Activated CD4-positive, alpha-beta T cell treated with anti-CD3 and anti-CD28 coated beads, Interleukin-2, amount 50 U/mL, for 1 hour (primary cell): ENCODE results near the gene ZFP36L1.
A peak's percentile ranks its signal among the peaks of the same experiment; 100 is the strongest.

Experiments used
- DNase-seq: peaks from one replicate; pipeline ENCODE4 v3.0.0-alpha.2; 2020

The ZFP36L1 gene

GRCh38 chr14:68794851-68795596 lies 2.2 kb upstream of the ZFP36L1 start:
- DNase-seq: peak; percentile 46

DNA sequence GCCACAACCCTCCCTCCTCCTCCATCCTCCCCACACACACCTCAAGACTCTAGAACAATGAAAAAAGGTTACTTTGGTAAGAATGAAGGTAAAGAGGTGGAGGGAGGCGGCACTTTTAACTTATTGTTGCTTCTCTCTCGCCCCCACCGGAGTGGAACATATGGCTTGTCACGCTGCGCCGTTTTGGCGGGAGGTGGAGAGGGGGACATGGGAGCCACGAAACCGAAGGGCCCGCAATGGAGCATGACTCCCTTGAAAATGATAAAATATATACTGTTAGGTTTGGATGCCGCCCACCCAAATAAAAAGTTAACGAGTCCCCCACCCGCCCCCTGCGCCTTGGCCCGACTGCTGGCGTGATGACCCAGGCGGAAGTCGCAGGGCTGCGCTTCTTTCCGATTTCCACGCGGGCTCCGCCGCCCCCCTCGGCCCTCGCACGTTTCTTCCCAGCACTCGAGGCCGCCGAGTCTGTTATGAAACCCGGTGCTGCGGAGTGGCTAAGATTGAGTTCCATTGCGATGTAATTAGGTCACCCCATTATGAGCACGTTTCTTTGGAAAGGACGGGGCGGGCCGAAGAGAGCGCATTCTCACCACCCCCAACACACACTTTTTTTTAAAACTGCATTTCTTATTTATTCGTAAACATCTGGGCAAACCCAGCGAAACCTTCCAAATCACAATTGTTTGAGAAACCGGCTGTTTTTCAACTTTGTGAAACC lies 1.4 kb upstream of the ZFP36L1 start:
- DNase-seq: peak; percentile 82

GRCh38 chr14:68793734-68794129 lies 865 bp upstream of the ZFP36L1 start:
- no peak for DNase-seq

DNA sequence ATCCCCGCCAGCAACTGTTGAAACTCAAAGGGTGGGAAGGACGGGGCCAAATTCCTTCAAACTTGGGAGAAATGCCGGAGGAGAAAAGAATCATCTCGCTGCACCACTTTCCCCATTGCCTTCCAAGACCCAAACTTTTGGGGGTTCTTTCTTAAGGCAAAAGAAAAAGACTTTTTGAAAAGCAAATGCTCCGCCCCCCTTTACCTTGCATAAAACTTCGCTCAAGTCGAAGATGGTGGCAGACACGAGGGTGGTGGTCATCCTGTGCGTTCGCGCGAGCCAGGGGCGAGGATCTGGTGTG lies 239 bp downstream of the ZFP36L1 start:
- no peak for DNase-seq

DNA sequence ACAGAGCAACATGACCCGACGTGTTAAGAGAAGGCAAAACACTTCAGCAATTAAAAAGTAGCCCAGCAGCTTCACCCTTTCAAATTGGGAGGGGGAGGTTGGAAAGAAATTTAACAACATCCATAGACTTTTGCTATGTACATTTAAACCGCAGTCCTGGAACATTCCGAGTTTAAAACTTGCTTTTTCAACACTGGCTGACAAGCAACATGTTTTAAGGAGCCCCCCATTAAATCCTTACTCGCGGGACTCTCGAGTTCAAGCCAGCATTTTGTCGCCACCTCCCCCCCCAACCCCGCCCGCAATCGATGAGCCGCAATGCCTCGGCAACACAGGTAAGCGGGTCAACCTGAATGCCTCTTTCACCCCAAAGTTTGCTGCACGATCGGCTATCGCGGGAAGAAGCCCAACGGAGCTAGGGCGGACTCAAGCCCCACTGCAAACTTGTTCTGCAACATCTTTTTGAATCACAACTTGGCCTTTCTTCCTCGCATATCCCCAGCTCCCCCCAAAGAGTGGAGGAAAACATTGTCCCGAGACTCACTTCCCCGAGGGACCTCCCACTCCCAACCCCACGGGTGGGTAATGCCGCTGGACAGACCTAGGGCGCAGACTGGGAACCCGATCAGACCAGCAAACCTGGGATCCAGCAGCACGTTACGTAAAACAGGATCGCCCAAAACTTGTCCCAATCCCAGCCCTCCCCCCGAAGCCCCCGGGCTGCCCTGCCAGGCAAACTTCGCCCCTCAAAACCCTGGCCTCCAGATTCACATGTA lies 777 bp downstream of the ZFP36L1 start:
- DNase-seq: peak; percentile 37

- no peak for DNase-seq
Measured at GRCh38 chr14:68791078-68791901, 1.6 kb downstream of the ZFP36L1 start.

DNA sequence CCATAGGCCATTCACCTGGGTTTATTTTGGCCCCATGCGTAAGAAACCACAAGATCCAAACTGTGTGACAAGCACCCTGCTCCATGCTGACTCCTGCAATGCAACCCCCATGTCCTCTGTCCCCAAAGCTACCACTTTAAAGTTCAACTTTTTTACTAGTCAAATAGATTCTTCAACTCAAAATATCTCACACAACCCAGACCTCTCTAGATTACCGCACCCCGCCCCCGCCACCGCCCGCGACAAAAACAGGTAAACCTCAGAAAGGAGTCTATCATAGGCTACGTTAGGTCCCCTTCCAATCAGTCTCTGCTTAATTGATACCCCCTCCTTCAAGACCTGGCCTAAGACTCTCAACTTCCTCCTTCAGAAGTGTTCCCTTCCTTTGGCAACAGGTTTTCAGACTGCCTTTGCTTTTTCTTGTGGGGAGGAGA lies 2.2 kb downstream of the ZFP36L1 start:
- DNase-seq: peak; percentile 68

- DNase-seq: no peak
Measured at GRCh38 chr14:68789821-68790643, 2.8 kb downstream of the ZFP36L1 start.

DNA sequence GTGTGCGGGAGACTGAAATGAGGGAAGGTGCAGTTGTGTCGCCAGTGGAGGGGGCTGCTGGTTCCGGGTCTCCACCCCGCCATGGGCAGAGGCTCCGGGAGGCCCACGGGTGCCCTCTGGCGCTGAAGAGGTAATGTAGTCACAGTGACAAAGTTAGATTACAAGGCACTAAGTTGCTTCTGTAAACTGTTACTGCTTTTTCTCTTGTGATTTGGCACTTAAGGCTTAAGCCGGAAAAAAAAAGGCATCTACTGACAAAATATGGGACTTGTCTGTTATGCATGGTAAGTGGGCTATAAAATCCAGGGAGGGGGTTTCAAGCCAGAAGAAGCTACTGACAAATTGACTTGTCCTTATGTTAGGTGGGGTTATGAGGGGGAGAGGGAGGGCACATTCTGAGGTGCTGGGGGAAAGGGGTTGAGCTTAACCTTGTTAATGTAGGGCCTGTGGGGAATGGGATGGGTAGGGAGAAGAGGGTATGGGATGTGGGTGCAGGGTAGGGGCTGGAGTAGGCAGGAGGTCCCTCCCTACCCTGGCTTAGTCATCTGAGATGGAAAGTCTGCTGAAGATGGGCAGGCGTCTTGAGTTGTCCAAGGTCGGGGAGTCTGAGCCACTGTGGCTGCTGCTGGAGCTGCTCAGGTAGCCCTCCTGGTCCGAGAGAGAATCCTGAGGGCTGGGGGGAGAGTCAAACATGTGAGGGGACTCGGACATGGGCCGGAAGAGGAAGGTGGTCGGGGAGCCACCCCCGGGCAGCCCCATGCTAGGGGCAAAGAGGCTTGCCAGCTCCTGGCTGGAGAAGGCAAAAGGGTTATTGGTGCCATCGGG lies 3.7 kb downstream of the ZFP36L1 start:
- DNase-seq: peak; percentile 86

- no peak for DNase-seq
Measured at GRCh38 chr14:68788275-68788995, 4.4 kb downstream of the ZFP36L1 start.

DNA sequence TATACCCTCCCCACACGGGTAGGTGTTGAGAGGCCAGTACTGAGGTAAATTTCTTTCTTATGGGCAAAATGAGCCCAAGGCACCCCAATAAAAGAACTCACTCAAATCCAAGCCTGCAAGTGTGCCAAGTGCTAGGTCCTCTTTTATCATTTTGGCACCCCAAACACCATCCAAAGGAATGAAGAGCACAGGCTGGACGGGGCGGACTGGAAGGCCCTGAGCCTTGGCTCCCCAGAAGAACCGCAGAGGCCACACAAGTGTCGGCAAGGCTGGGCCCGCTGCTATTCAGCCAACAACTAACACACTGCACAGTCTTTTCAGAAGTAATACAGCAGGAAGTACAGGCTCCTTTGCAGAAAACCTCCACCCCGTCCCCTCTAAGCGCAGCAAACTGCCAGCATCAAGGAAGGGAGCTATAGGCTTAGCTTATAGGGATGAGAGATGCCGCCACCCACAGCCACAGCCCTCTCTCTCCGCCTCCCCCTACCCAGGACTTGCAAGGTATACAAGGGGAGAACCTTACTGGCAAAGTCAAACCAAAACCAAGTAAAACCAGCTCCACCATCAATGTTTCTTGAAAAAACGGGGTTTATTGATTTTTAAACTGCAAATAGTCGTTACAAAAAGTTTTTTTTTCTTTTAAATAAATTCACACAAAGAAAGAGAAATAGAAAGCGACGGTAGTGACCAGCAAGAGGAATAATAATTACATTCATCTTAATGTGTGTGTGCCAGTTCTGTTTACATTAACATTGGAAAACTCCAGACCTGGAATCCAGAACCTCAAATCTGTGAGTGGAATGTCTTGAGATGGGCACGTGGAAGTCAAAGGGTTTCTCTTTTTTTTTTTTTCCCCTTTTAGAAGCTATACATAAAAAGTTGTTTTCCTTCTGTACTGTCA lies 5.5 kb downstream of the ZFP36L1 start:
- DNase-seq: peak; percentile 38

- no peak for DNase-seq
Measured at GRCh38 chr14:68786491-68787091, 6.3 kb downstream of the ZFP36L1 start.

DNA sequence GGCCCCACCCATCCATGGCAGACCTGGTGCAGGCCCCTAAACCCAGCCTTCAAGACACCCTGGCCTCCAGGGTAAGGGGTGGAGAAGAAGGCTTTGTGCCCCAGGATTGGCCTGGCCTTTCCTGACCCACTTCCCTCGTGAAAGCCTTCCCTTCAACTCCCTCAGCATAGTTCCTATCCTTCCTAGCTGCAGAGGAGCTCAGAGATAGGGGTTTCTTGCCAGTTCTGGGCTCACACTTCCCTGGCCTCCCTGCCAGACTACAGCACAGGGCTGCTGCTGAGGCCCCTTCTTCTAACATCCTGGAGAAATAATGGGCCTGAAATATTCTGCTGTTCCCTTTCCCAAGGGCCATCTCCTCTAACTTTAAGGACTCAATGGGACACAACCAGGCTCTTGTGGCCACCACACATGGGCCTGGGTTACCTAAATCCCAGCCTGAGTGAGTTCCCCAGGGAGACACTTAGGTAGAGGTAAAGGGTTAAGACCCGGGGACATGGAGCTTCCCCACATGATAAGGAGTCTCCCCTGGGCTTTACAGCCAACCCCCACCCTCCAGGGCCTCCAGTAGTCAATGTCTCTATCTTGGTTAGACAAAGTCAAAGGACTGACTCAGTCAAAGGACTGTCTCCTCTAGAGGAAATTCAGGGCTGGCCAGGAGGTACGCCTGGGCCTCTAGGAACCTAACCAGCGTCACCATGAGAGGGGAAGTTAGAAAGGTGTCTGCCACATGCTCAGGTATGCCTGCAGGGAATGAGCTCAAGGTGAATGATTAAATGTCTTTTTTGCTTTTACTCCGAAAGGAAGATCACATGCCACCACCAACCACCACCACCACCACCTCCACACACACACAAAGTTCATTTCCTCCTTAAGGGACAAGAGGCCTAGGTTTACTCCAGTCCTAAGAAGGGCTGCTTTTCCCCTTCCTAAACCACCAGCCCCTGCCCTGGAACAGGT lies 7.1 kb downstream of the ZFP36L1 start:
- DNase-seq: peak; percentile 56

- no peak for DNase-seq
Measured at GRCh38 chr14:68784978-68785533, 7.8 kb downstream of the ZFP36L1 start.

GRCh38 chr14:68784226-68784910 lies 8.5 kb downstream of the ZFP36L1 start:
- DNase-seq: no peak

DNA sequence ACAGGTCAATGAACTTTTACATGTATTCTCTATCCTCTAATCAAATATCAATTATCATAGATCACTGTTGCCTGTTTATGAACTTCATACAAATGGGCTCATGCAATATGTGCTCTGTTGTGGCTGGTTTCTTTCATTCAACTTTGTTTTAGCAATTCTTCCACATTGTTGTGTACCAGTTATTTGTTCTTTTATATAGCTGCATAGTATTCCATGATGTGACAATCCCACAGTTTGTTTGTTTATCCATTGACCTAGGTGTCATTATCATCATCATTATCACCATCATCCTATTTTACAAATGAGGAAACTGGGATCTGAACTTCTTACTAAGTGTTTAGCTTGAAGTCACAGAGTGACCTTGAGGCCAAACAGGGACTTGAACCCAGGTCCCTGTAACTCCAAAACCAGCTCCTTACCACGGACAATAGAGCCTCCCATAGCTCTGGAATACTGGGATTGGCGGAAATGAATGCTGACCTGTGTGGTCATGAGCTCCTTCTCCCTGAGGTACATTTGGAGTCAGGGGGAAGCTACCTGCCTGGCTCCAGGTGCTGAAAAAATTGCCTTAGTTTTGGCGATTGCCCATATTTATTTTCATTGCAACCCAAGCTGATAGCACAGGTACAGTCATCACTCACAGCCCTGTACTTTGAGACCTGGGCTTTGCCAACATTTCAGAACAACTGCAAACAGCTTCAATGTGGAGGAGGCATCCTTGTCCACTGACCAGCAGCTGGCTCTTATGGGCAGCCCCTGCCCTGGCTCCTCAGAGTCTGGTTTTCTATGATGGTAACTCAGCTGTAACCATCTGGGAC lies 9.2 kb downstream of the ZFP36L1 start:
- no peak for DNase-seq
